NCI-H2171 treated with DMSO at 0.1 percent for 48 hours (cell line): Measurements from ENCODE around the gene MATN4.
A peak's percentile ranks its signal among the peaks of the same experiment; 100 is the strongest.

Experiments used
- DNase-seq: peaks from one replicate; lab custom pipeline; 2025; lab: John Stamatoyannopoulos, UW

Gene MATN4

DNA sequence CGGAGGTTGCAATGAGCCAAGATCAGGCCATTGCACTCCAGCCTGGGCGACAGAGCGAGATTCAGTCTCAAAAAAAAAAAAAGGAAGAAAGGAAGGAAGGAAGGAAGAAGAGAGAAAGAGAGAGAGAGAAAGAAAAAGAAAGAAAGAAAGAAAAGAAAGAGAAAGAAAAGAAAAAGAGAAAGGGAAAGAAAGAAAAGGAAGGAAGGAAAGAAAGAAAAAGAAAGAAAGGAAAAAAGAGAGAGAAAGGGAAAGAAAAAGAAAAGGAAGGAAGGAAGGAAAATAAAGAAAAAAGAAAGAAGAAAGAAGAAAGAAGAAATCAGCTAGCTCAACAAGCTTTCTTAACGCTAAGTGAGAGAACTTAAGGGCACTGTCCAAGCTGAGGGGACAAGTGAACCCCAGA is 7.6 kb upstream of the MATN4 start:
- no peak for DNase-seq

- DNase-seq: no peak
These were observed 5.8 kb upstream of the MATN4 start for GRCh38 chr20:45313943-45314342.

GRCh38 chr20:45313065-45313695 is 5.1 kb upstream of the MATN4 start:
- no peak for DNase-seq

DNA sequence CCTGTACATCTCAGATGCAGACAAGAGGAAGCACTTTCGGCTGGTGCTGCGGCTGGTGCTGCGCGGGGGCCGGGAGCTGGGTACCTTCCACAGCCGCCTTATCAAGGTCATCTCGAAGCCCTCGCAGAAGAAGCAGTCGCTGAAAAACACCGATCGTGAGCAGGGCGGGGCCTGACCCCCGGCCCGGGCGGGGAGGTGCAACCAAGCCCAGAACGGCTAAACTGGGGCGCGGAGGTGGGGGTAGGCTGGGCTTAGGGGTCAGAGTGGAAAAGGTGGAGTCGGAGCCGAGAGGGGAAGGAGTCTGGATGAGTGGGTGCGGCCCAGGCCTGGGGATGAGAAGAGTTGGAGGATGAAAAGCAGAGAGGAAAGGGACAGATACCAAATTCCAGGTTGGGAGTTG is 4.1 kb upstream of the MATN4 start:
- DNase-seq: no peak

- DNase-seq: peak; percentile 18
These were observed 3.6 kb upstream of the MATN4 start for GRCh38 chr20:45311589-45312211.

GRCh38 chr20:45309075-45309474 is 976 bp upstream of the MATN4 start:
- DNase-seq: no peak

DNA sequence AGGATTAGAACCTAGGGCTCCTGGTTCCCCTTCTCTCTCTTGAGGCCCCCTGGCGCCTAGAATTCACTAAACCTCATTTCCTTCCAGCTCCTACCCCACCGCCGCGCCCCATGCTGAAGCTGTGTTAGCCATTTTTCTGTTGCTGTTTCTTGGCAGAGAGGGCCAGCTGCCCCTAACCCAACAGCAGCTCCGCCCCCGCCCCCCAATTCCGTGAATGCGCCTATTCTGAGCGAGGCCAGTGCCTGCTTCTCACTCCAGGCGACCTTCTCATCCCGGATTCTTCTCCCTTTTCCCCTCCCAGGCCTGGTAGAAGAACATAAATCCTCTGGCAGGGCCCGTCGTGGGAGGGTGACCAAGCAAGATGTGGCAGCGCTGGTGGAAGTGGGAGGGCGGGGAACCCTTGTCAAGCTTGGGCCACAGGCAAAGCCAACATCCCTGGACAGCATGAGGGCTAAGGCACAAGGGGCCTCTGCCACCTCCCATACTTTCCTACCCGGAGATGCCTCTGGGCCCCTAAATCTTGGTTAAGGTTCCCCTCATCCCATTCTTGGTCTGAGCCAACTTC is 941 bp downstream of the MATN4 start:
- DNase-seq: no peak

DNA sequence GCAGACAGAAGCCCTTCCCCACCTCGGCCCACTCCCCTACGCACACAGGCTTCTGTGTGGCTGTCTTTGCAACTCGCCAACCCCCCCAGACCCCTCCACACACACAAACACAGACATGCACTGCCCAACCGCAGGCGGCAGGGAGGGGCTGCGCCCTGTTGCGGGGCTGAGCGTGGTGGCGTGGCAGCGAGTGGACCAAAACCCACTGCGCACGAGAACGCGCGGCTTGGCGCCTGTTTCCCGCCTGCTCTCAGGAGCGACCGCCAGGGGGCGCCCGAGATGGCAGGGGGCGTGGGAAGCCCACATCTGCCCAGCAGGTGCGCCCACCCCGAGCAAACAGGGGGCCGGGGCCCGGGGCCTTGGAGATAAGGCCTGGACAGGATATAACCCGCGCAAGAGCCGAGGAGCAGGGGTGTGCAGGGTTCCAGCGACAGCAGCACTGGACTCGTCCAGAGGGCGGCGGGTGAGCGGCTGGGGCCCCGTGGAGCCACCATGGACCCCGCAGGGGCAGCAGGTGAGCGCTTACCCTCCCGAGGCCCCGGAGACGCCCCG is 1.6 kb downstream of the MATN4 start, which contains the start of gene RBPJL:
Gene RBPJL (plus strand): TSS at position 410 of the 552 bp plus-strand sequence. CDS start 83 bp downstream, at position 493.
- no peak for DNase-seq

DNA sequence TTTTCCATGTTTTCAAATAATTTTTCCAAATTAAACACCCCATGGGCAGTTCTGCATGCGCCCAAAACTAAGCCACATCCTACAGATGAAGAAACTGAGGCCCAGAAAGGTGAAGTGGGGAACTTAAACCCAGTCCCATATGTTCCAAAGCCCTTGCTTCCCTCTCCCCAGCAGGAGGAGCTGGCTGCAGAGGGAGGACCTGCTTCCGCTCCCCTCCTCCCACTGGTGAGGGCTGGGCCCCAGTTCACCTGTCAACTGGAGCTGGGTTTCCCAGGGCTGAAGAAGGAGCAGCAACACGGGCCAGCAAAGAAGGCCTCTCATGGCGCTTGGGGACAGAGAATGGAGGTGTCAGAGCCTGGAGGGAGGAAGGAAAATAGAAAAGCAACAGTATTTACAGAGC is 2.8 kb downstream of the MATN4 start:
- DNase-seq: no peak

DNA sequence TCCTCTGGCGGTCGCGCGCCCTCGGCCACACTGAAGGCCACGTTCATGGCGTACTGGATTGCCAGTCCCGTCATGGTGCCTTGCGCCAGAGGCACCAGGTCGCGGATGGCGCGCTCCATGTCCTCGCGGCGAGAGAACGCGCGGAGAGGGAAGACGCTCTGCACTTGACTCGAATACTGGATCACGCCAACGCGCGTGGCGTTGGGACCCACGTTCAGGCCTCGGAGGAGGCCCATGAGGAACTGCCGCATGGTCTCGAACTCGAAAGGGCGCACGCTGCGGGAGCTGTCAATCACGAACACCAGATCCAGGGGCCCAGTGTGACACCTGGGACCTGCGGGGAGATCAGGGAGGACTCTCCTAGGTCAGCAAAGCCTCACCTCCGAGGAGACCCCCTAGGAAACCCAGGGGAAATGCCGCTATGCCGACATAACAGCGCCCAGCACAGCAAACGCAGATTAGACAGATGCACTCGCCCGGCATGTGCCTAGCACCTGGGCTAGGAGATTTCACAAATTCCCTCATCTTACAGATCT is 3.6 kb downstream of the MATN4 start:
- no peak for DNase-seq

GRCh38 chr20:45303586-45304463 is 4.3 kb downstream of the MATN4 start:
- DNase-seq: no peak

DNA sequence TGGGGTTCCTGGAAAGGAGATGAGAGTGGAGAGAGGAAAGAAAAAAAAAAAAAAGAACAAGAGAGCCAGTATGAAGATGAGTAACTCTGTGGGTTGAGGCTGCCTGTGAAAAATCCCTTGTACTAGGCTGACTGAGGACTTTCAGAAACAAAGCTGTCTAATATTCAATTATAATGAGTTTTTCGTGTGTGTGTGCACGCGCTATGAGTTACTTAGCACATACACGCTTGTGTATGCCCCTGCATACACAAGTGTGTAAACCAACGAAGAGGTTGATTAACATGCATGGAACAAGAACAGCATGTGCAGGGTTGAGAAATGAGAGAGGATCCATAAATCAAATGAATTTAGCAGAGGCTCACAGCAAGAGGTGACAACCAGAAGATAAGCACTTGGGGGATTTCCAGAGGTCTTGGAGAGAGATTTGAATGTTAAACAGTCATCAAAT is 6.3 kb downstream of the MATN4 start:
- DNase-seq: no peak

DNA sequence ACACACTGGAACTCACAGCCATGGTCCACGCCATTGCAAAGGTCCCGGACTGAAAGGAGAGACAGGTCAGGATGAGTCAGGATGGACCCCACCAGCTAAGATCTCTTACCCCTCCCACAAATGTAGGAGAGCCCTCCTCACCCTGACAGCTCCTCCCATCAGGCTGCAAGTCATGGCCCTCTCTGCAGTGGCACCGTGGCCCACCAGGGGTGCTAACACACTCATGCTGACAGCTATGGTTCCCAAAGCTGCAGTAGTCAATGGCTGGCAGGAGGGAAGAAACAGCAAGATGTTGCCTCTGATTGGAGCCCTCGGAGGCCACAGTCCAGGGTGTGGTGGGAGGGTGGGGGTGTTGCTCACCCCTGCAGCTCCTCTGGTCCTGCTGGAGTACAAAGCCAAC is 7.1 kb downstream of the MATN4 start:
- no peak for DNase-seq

GRCh38 chr20:45299786-45300185 is 8.3 kb downstream of the MATN4 start:
- no peak for DNase-seq

DNA sequence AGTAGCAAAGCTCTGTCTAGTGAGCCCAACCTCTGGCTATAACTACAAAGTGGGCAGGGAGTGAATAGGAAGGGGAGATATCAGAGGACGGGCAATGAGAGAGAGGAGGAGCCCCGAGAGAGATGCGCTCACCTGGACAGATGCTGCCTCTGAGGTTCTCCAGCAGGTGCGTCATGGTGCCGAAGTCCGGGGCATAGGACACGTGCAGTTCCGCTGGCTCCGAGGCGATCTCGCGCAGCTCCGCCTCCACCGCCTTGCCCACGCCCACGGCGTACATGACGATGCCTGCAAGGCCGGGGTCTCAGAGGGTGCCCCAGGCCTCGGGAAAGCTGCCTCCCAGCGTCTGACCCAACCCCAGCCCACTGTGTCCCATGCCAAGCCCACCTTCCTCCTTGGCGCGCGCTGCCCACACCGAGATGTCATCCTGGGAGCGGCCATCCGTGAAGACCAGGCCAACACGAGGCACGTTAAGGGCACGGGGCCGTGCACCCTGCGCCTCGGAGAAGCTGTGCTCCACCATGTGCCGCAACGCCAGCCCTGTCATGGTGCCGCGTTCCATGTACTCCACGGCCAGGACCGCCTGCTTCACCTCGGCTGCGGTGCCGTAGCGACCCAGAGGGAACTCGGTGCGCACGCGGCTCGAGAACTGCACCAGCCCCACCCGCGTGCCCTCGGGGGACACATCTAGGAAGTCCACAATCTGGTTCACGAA is 10.2 kb downstream of the MATN4 start:
- DNase-seq: no peak

DNA sequence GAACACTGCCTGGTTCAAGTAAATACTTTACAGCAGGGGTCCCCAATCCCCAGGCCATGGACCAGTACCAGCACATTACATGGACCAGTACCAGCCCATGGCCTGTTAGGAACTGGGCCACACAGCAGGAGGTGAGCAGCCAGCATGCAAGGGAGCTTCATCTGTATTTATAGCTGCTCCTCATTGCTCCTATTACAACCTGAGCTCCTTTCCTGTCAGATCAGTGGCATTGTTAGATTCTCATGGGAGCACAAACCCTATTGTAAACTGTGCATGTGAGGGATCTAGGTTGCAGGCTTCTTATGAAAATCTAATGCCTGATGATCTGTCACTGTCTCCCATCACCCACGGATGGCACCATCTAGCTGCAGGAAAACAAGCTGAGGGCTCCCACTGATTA is 13.4 kb downstream of the MATN4 start:
- DNase-seq: no peak

- no peak for DNase-seq
These were observed 14.1 kb downstream of the MATN4 start for GRCh38 chr20:45294003-45294368.

DNA sequence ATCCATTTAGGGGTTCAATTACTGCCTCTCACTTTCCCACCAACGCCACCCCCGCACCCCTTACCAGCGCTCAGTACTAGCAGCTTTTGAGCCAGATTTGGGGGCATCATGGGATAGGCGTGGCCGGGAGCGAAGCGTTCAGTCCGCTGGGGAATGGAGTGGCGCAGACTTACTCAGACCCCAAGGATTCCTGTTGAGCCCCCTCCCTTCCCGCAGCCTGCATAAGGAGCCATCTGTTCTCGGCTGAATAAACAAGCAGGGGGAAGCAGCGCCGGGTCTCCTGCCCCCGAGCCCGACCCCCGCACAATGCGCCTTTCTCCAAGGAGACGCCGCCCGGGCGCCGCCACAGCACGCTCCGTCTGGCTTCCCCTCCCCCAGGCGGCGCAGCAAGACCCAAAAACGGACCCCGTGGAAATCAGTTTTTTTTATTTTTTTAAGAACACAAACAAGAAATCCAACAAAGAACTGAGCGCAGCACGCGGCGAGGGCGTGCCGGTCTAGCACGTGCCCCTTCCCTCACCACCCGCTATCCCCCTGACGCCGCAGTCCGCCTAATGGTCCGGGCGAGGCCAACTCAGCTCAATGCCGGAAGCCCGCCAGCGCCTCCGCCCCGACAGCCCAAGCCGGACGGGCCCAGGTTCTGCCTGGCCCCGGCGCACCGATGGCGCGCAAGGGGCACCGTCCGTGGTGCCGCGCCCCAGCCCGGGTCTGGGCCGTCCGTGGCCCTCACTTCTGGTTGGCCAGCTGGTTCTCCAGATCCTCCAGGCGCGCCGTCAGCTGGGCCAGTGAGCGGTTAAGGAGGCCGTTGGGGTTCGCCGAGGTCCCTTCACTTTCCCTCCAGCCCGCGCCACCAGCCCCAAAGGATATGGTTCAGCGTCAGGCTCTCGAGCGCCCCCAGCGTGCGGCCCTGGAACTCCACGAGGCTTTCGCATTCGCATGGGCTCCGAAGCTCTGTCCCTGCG is 14.8 kb downstream of the MATN4 start:
- DNase-seq: peak; percentile 94

- no peak for DNase-seq
These were observed 15.8 kb downstream of the MATN4 start for GRCh38 chr20:45292343-45292742.

- DNase-seq: no peak
These were observed 16.6 kb downstream of the MATN4 start for GRCh38 chr20:45291526-45291925.
